ENCODE data around the gene GAPDHS.
A peak's percentile ranks its signal among the peaks of the same experiment; 100 is the strongest.

GAPDHS gene

GRCh38 chr19:35557539-35558399 lies 24.5 kb downstream of the GAPDHS start:
- DNase-seq (ENCODE audit: low read depth in 2 of 2), result peak in 1 of 2 donors; percentile 46

- no peak for DNase-seq (ENCODE audit: low read depth in 2 of 2)
These were observed 25.4 kb downstream of the GAPDHS start for GRCh38 chr19:35558400-35559280.

- DNase-seq (ENCODE audit: low read depth in 2 of 2), result no peak
These were observed 26.0 kb downstream of the GAPDHS start for GRCh38 chr19:35559281-35559659.

GRCh38 chr19:35559781-35560180 lies 26.5 kb downstream of the GAPDHS start:
- no peak for DNase-seq (ENCODE audit: low read depth in 2 of 2)

- DNase-seq (ENCODE audit: low read depth in 2 of 2), result no peak
These were observed 27.0 kb downstream of the GAPDHS start for GRCh38 chr19:35560271-35560670.

GRCh38 chr19:35560677-35561076 lies 27.4 kb downstream of the GAPDHS start:
- no peak for DNase-seq (ENCODE audit: low read depth in 2 of 2)

- DNase-seq (ENCODE audit: low read depth in 2 of 2), result no peak
These were observed 28.2 kb downstream of the GAPDHS start for GRCh38 chr19:35561436-35561835.

GRCh38 chr19:35562336-35562735 lies 29.1 kb downstream of the GAPDHS start:
- DNase-seq (ENCODE audit: low read depth in 2 of 2), result no peak

GRCh38 chr19:35562776-35563175 lies 29.5 kb downstream of the GAPDHS start:
- no peak for DNase-seq (ENCODE audit: low read depth in 2 of 2)

- DNase-seq (ENCODE audit: low read depth in 2 of 2), result no peak
These were observed 30.1 kb downstream of the GAPDHS start, which contains the start of gene ATP4A for GRCh38 chr19:35563207-35563829. Gene ATP4A, minus strand, starts transcription at chr19:35563658. Its CDS starts 29 bp downstream, at chr19:35563629.

- no peak for DNase-seq (ENCODE audit: low read depth in 2 of 2)
These were observed 32.0 kb downstream of the GAPDHS start for GRCh38 chr19:35565016-35565856.

GRCh38 chr19:35566738-35567137 lies 33.5 kb downstream of the GAPDHS start:
- no peak for DNase-seq (ENCODE audit: low read depth in 2 of 2)

GRCh38 chr19:35569281-35569781 lies 36.1 kb downstream of the GAPDHS start:
- no peak for DNase-seq (ENCODE audit: low read depth in 2 of 2)

- no peak for DNase-seq (ENCODE audit: low read depth in 2 of 2)
These were observed 38.2 kb downstream of the GAPDHS start for GRCh38 chr19:35571406-35571965.

GRCh38 chr19:35577918-35578317 lies 44.7 kb downstream of the GAPDHS start:
- no peak for DNase-seq (ENCODE audit: low read depth in 2 of 2)

GRCh38 chr19:35578707-35579106 lies 45.5 kb downstream of the GAPDHS start:
- no peak for DNase-seq (ENCODE audit: low read depth in 2 of 2)

- no peak for DNase-seq (ENCODE audit: low read depth in 2 of 2)
These were observed 49.5 kb downstream of the GAPDHS start for GRCh38 chr19:35582760-35583159.

GRCh38 chr19:35585848-35586247 lies 52.6 kb downstream of the GAPDHS start, which contains the start of gene PMIS2:
Gene PMIS2, plus strand, starts transcription at chr19:35586173. Its CDS starts 87 bp downstream, at chr19:35586260.
- DNase-seq (ENCODE audit: low read depth in 2 of 2), result no peak

GRCh38 chr19:35587321-35587720 lies 54.1 kb downstream of the GAPDHS start:
- DNase-seq (ENCODE audit: low read depth in 2 of 2), result no peak

- no peak for DNase-seq (ENCODE audit: low read depth in 2 of 2)
These were observed 57.6 kb downstream of the GAPDHS start for GRCh38 chr19:35590875-35591274.

GRCh38 chr19:35592226-35592625 lies 59.0 kb downstream of the GAPDHS start:
- no peak for DNase-seq (ENCODE audit: low read depth in 2 of 2)
